Mucosa of descending colon (tissue), 3 donors: ENCODE measurements around the gene MRAS. TPM values are rescaled to one million over a fixed set of nuclear protein-coding genes. Genes with fewer than 3 reads are reported as not detected.
"Not testable (repeated sequence)": the region's sequence is repeated elsewhere in the genome, so short reads cannot be mapped to it uniquely, and the experiment has no call there.

Experiments
- ATAC-seq: fragments of 200-7000 bp; cut with Tn5 transposase; one replicate; pipeline ENCODE4 v1.9.1; 2020; ENCODE audit warnings: mild to moderate bottlenecking, moderate library complexity
- DNase-seq, 3 donors: peaks; one replicate each; pipeline ENCODE4 v3.0.0-alpha.2; 2020
- H3K36me3 ChIP-seq: fragments of 200-600 bp; one replicate; pipeline ENCODE4 v1.8.0; 2021; ENCODE audit warnings: low read depth, mild to moderate bottlenecking
- H3K4me1 ChIP-seq: fragments of 200-600 bp; one replicate; pipeline ENCODE4 v1.8.0; 2021; ENCODE audit warnings: low read depth, mild to moderate bottlenecking
- H3K4me3 ChIP-seq: fragments of 200-600 bp; one replicate; pipeline ENCODE4 v1.8.0; 2021; ENCODE audit warnings: mild to moderate bottlenecking
- H3K9me3 ChIP-seq: fragments of 200-600 bp; one replicate; pipeline ENCODE4 v1.8.0; 2021; ENCODE audit warnings: mild to moderate bottlenecking
- CTCF ChIP-seq: fragments of 200-600 bp; IDR thresholded peaks from one replicate; pipeline ENCODE4 v1.8.0; 2022; ENCODE audit warnings: antibody characterized with exemption, mild to moderate bottlenecking
- intact Hi-C, 2 donors: fragments of 100-400 bp; cut with DNase I in 1 of 2; cut with micrococcal nuclease in 1 of 2; formaldehyde crosslinking; loops; one replicate each; pipeline versions ENCODE4 v1.11.0 to v1.11.1; 2022; cut with DNase I, micrococcal nuclease
- total RNA-seq, 3 donors: library from RNA; stranded (reverse); fragmentation: NEBNext Ultra II Directional in 2 of 3; extraction: Animal tissue kit (Norgen Biotek cat#: 25700) in 2 of 3; gene quantifications; one replicate each; pipeline versions ENCODE4 v1.2.1 to v1.2.4, GENCODE V29; 2021 to 2023
- donor health status: DM: no; HTN: no; CAD: no; lungs with moderate emphysema.
- donor health status: DM: no; HTN: no; CAD: no.
- donor health status: DM: no; HTN: yes; CAD: no.

The MRAS gene
- total RNA-seq, 3 donors from 2014 or later: 2.5 to 37.6 (median 4.6) TPM

GRCh38 chr3:138417559-138417982, 69.2 kb downstream of the MRAS start:
- peak in 2 of 3 donors; percentile 80 to 84 for DNase-seq
- intact Hi-C loops: loop anchor here in 1 of 2 donors (10.0 kb wide), 2 partner anchors 177 to 507 kb away; partner anchors contain the start of gene CEP70
- H3K4me1 ChIP-seq: no peaks in the 10 kb centered on the region
- no peaks in the 10 kb centered on the region for H3K36me3 ChIP-seq
- ATAC-seq: peak; percentile 93
- H3K9me3 ChIP-seq: no peaks in the 10 kb centered on the region
- TF ChIP-seq CTCF: peak; percentile 77
- H3K4me3 ChIP-seq: no peak overlapping the region

GRCh38 chr3:138418601-138419206, 70.3 kb downstream of the MRAS start:
- intact Hi-C loops: loop anchor here in 1 of 2 donors (10.0 kb wide), 2 partner anchors 176 to 506 kb away; partner anchors contain the start of gene CEP70

GRCh38 chr3:138423316-138423715, 74.9 kb downstream of the MRAS start:
- intact Hi-C loops: no loop called here
- TF ChIP-seq CTCF: no peak
- DNase-seq (no peak), ATAC-seq (no peak)
- H3K36me3 ChIP-seq: no peaks in the 10 kb centered on the region
- no peak overlapping the region for H3K4me3 ChIP-seq
- H3K9me3 ChIP-seq: no peaks in the 10 kb centered on the region
- no peaks in the 10 kb centered on the region for H3K4me1 ChIP-seq

More at GRCh38 chr3:138418601-138419206, 70.3 kb downstream of the MRAS start:
- TF ChIP-seq CTCF: no peak
- DNase-seq (no peak), ATAC-seq (no peak)
- no peak overlapping the region for H3K4me3 ChIP-seq
- H3K4me1 ChIP-seq: no peaks in the 10 kb centered on the region
- no peaks in the 10 kb centered on the region for H3K9me3 ChIP-seq
- H3K36me3 ChIP-seq: no peaks in the 10 kb centered on the region

GRCh38 chr3:138424323-138424722, 75.9 kb downstream of the MRAS start:
- H3K4me1 ChIP-seq: no peaks in the 10 kb centered on the region
- no peak for TF ChIP-seq CTCF
- intact Hi-C loops: no loop called here
- no peaks in the 10 kb centered on the region for H3K9me3 ChIP-seq
- no peak for ATAC-seq
- H3K36me3 ChIP-seq: no peaks in the 10 kb centered on the region
- no peak for DNase-seq
- H3K4me3 ChIP-seq: no peak overlapping the region

GRCh38 chr3:138426211-138426610, 77.8 kb downstream of the MRAS start:
- Histone ChIP-seq H3K36me3 (no peaks in the 10 kb centered on the region), H3K4me3 (no peak overlapping the region), H3K9me3 (no peaks in the 10 kb centered on the region), H3K4me1 (no peaks in the 10 kb centered on the region)
- intact Hi-C loops: no loop called here
- ATAC-seq (no peak), DNase-seq (no peak)
- TF ChIP-seq CTCF: no peak

GRCh38 chr3:138426754-138427153, 78.4 kb downstream of the MRAS start:
- intact Hi-C loops, H3K36me3 ChIP-seq, DNase-seq, ATAC-seq, H3K4me1 ChIP-seq, H3K4me3 ChIP-seq, H3K9me3 ChIP-seq: not testable (repeated sequence)
